Stimulated activated naive CD4-positive, alpha-beta T cell treated with Interleukin-2 at 50 U/mL for 16 hours (primary cell): ENCODE measurements around the gene IFNA17.
"Not testable (repeated sequence)": the region's sequence is repeated elsewhere in the genome, so short reads cannot be mapped to it uniquely, and the experiment has no call there.

Source experiments
- DNase-seq: peaks from one replicate; lab custom pipeline; 2025; lab: John Stamatoyannopoulos, UW

IFNA17 gene

DNA sequence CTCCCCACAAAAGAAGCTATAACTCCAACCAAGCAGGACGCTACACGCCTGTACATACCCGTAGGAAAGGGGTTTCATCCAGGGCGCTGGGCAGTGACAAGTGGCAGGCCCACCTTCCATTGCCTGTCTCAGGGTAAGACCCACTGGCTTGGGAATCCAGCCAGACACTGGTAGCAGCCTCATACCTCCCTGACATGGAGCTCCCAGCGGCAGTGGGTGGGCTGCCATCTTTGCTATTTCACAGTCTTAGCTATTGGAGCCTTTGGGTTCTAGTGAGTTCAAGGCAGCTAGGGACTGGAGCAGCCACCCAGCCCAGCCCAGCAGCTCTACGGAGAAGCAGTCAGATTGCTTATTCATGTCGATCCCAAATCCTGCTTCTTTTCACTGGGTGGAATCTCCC, 17.7 kb downstream of the IFNA17 start:
- DNase-seq = no peak

DNA sequence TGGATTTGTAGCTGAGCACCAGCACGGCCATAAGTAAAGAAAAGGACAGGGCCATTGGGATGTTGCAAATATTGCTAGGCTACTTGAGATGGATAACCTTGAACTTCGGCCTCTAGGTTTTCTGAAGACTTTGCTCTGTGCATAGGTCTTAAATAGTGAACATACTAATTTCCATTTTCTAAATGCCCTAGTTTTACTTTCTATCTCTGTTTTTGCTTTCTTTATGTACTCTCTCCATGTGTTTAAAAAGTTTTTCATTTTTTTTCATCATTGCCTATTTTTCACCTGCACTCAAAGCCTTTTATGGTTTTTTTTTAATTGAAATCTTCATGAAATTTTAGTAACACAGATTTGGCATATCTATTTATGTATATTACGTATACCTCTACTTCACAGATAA, 21.0 kb downstream of the IFNA17 start, which contains the start of gene IFNA10:
IFNA10 (minus strand) TSS at position 101 of the 400 bp plus-strand sequence; CDS start at position 55, 46 bp downstream.
- not testable (repeated sequence) for DNase-seq

DNA sequence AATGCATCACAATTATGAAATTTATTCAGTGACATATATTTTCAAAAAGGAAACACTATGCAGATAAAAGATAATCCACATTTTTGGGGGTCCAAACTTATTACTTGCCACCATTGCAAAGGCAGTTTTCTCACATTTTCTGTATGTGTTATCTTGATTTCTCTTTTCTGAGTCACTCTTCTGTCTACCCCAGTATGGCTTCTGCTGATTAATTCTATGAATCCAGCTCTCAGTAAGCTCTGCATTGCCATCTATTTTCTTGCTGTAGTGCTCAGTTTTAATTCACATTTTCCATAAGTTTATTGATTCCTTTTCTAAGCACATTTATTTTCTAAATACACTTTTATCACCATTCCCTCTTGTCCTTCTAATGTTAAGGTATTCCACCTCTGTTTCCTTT, 22.8 kb downstream of the IFNA17 start:
- no peak for DNase-seq

DNA sequence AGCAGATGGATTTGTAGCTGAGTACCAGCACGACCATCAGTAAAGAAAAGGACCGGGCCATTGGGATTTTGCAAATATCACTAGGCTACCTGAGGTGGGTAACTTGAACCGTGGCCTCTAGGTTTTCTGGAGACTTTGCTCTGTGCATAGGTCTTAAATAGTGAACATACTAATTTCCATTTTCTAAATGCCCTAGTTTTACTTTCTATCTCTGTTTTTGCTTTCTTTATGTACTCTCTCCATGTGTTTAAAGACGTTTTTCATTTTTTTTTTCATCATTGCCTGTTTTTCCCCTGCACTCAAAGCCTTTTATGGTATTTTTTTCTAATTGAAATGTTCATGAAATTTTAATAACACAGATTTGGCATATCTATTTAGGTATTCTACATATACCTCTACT, 25.9 kb downstream of the IFNA17 start, which contains the start of gene IFNA7:
IFNA7 (minus strand) TSS at position 101 of the 400 bp plus-strand sequence; CDS start at position 61, 40 bp downstream.
- DNase-seq = not testable (repeated sequence)

DNA sequence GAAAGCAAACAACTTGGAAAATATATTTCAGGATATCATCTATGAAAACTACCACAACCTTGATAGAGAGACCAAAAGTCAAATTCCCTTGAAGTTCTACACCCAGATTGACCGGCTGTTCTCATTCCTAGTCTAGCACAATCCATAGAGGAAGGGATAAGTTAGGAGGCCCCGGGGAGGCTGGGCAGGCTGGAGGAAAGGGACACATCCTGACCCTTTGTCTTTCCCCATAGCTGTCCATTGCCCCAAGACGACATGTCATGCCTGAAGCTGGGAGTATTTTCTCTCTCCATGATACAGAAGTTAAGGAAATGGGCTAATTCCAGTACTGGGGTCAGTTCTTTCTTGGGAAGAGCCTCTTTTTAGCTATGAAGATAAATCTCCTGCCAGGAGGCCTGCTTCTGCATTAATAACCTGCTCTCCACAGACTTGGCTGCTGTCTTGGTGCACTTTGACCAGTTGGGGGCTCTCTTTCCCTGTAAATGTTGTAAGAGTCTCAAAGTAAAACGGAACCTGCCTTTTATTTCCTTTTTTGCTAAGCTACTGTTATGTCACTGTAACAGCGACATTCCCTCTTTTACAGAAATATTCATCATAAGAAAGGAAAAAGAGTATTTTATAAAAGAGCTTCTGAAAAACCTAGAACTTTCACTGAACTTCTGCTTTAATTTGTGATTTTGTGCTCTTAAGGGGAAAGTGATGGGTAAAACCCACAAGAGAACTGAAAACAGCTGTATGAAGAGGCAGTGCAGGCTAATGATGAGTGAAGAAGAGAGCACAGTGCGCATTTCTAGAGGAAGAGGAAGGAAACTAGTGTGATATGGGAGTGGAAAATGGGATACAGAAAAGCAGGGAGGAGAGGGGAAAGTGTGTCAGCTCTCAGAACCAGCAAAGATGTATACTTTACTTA, 32.9 kb downstream of the IFNA17 start:
- DNase-seq = not testable (repeated sequence)

DNA sequence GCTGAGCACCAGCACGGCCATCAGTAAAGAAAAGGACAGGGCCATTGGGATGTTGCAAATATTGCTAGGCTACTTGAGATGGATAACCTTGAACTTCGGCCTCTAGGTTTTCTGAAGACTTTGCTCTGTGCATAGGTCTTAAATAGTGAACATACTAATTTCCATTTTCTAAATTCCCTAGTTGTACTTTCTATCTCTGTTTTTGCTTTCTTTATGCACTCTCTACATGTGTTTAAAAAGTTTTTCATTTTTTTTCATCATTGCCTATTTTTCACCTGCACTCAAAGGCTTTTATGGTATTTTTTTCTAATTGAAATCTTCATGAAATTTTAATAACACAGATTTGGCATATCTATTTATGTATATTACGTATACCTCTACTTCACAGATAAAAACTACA, 40.5 kb downstream of the IFNA17 start, which contains the start of gene IFNA4:
IFNA4 (minus strand) TSS at position 101 of the 400 bp plus-strand sequence; CDS start at position 45, 56 bp downstream.
- not testable (repeated sequence) for DNase-seq

DNA sequence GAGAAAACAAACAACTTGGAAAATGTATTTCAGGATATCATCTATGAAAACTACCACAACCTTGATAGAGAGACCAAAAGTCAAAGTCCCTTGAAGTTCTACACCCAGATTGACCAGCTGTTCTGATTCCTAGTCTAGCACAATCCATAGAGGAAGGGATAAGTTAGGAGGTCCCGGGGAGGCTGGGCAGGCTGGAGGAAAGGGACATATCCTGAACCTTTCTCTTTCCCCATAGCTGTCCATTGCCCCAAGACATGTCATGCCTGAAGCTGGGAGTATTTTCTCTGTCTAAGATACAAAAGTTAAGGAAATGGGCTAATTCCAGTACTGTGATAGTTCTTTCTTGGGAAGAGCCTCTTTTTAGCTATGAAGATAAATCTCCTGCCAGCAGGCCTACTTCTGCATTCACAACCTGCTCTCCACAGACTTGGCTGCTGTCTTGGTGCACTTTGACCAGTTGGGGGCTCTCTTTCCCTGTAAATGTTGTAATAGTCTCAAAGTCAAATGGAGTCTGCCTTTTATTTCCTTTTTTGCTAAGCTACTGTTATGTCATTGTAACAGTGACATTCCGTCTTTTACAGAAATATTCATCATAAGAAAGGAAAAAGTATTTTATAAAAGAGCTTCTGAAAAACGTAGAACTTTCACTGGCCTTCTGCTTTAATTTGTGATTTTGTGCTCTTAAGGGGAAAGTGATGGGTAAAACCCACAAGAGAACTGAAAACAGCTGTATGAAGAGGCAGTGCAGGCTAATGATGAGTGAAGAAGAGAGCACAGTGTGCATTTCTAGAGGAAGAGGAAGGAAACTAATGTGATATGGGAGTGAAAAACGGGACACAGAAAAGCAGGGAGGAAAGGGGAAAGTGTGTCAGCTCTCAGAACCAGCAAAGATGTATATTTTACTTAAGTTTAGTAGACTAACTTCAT, 44.9 kb downstream of the IFNA17 start:
- not testable (repeated sequence) for DNase-seq
